Central memory CD8-positive, alpha-beta T cell (primary cell): ENCODE measurements around the gene KRT1.

ENCODE experiments used
- ATAC-seq: fragments of 150-1000 bp; cut with Tn5 transposase; replicated peaks from 2 replicates; pipeline ENCODE4 v1.10.0; 2022; ENCODE audit warnings: mild to moderate bottlenecking, moderate FRiP score, moderate number of reproducible peaks; ENCODE audit not compliant: poor library complexity, severe bottlenecking; ENCODE audit errors: extremely low read depth
- DNase-seq, 2 donors: peaks; one replicate each; pipeline ENCODE4 v3.0.0; 2021; ENCODE audit warnings: low spot score in 2 of 2
- H3K27ac Mint-ChIP-seq: one replicate; pipeline ENCODE4 v1.8.0; 2022; ENCODE audit warnings: low read depth, mild to moderate bottlenecking, moderate library complexity, mixed read lengths
- H3K27me3 Mint-ChIP-seq: one replicate; pipeline ENCODE4 v1.8.0; 2022; ENCODE audit warnings: mixed read lengths
- H3K36me3 Mint-ChIP-seq: one replicate; pipeline ENCODE4 v1.8.0; 2022; ENCODE audit warnings: mild to moderate bottlenecking, moderate library complexity, mixed read lengths; ENCODE audit not compliant: insufficient read depth
- H3K4me1 Mint-ChIP-seq: one replicate; pipeline ENCODE4 v1.8.0; 2022; ENCODE audit warnings: mixed read lengths
- H3K4me3 Mint-ChIP-seq: one replicate; pipeline ENCODE4 v1.8.0; 2022; ENCODE audit warnings: mild to moderate bottlenecking, moderate library complexity, mixed read lengths
- H3K9me3 Mint-ChIP-seq: one replicate; pipeline ENCODE4 v1.8.0; 2022; ENCODE audit warnings: mixed read lengths

KRT1 gene

DNA sequence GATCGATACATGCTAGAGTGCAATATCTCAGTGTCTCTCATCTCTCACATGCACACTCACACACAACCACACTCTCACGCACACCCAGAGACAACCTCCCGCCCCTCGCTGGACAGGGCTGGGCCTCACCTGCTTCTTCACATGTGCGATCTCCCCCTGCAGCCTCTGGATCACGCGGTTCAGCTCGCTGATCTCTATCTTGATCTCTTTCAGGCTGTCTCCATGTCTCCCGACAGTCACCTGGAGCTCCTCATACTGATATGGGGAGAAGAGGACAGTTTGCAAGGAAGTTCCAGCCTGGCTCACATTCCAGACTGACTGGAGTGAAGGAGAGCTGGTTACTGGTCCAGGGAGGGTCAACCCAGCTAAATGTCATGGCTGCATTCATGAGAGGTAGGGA, 32.6 kb downstream of the KRT1 start:
- peaks cover 74% of the 10 kb centered on the region for H3K4me1 Mint-ChIP-seq
- H3K36me3 Mint-ChIP-seq = peaks cover 7% of the 10 kb centered on the region
- ATAC-seq = no peak
- no peaks in the 10 kb centered on the region for H3K9me3 Mint-ChIP-seq
- H3K4me3 Mint-ChIP-seq = peak overlapping the region; percentile 56
- H3K27ac Mint-ChIP-seq = peak overlapping the region; percentile 99
- DNase-seq = no peak
- H3K27me3 Mint-ChIP-seq = no peaks in the 10 kb centered on the region

GRCh38 chr12:52646613-52647012, 33.6 kb downstream of the KRT1 start:
- H3K4me3 Mint-ChIP-seq = peak overlapping the region; percentile 56
- DNase-seq = no peak
- H3K36me3 Mint-ChIP-seq = peaks cover 7% of the 10 kb centered on the region
- no peak for ATAC-seq
- peak overlapping the region; percentile 99 for H3K27ac Mint-ChIP-seq
- peaks cover 84% of the 10 kb centered on the region for H3K4me1 Mint-ChIP-seq
- no peaks in the 10 kb centered on the region for H3K27me3 Mint-ChIP-seq
- H3K9me3 Mint-ChIP-seq = no peaks in the 10 kb centered on the region

DNA sequence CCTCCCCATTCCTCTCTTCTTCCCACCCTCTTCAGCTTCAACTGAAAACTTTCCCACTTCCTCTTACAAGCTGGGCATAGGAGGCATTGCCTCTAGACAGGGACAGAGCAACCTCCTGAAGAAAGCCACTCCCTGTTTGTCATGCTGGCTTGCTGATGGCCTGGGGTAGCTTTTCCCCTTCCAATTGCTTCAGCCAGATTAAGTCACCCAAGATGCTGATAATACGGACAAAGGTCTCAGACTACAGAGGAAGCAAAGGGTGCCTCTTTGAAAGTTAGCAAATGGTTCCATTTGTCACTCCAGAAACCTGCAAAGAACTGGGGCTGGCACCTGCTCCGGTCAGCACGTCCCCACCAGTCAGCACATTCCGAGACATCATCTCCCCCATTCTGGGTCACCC, 34.2 kb downstream of the KRT1 start:
- ATAC-seq (no peak), DNase-seq (no peak)
- peaks cover 90% of the 10 kb centered on the region for H3K4me1 Mint-ChIP-seq
- no peaks in the 10 kb centered on the region for H3K27me3 Mint-ChIP-seq
- H3K36me3 Mint-ChIP-seq = peaks cover 7% of the 10 kb centered on the region
- H3K4me3 Mint-ChIP-seq = peak overlapping the region; percentile 56
- H3K9me3 Mint-ChIP-seq = no peaks in the 10 kb centered on the region
- peak overlapping the region; percentile 99 for H3K27ac Mint-ChIP-seq

DNA sequence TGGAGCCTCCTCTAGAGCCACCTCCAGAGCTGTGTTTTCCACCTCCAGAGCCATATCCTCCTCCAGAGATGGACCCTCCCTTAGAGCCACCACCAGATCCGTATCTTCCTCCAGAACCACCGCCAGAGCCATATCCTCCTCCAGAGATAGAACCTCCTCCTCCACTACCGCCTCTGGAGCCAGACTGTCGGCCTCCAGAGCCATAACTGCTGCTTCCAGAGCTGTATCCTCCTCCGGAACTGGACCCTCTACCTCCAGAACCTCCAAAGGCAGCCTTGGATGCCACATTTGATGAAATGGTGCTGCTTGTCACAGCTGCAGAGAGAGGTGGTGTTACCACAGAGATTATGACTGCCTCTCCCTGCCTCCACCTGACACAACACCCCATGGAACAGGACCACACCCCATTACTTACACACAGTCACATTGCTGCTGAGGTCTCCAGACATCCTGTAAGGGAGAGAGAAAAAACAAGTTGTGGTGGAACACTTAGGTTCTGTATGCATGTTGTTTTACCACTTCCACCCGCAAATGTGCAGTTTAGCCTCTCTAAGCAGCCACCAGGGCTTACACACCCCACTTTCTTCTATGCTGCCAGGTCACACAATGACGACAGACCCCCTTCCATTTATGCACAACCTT, 35.0 kb downstream of the KRT1 start:
- H3K4me3 Mint-ChIP-seq = peak overlapping the region; percentile 56
- peak in 1 of 2 donors; percentile 77 for DNase-seq
- H3K4me1 Mint-ChIP-seq = peaks cover 88% of the 10 kb centered on the region

GRCh38 chr12:52644078-52644415, 36.2 kb downstream of the KRT1 start:
- no peaks in the 10 kb centered on the region for H3K9me3 Mint-ChIP-seq
- peaks cover 76% of the 10 kb centered on the region for H3K4me1 Mint-ChIP-seq
- H3K36me3 Mint-ChIP-seq = peaks cover 7% of the 10 kb centered on the region
- H3K27ac Mint-ChIP-seq = peak overlapping the region; percentile 99
- ATAC-seq (no peak), DNase-seq (no peak)
- H3K27me3 Mint-ChIP-seq = no peaks in the 10 kb centered on the region
- no peak overlapping the region for H3K4me3 Mint-ChIP-seq

More for the DNA sequence above, 35.0 kb downstream of the KRT1 start:
- H3K36me3 Mint-ChIP-seq = peaks cover 7% of the 10 kb centered on the region
- peak overlapping the region; percentile 99 for H3K27ac Mint-ChIP-seq
- no peaks in the 10 kb centered on the region for H3K27me3 Mint-ChIP-seq
- no peaks in the 10 kb centered on the region for H3K9me3 Mint-ChIP-seq
- peak; percentile 99 for ATAC-seq

- H3K4me1 Mint-ChIP-seq = peaks cover 71% of the 10 kb centered on the region
- no peak overlapping the region for H3K4me3 Mint-ChIP-seq
- ATAC-seq (no peak), DNase-seq (no peak)
- H3K27ac Mint-ChIP-seq = peak overlapping the region; percentile 99
- peaks cover 7% of the 10 kb centered on the region for H3K36me3 Mint-ChIP-seq
- no peaks in the 10 kb centered on the region for H3K9me3 Mint-ChIP-seq
- H3K27me3 Mint-ChIP-seq = no peaks in the 10 kb centered on the region
These were observed 36.8 kb downstream of the KRT1 start for GRCh38 chr12:52643233-52644077.

DNA sequence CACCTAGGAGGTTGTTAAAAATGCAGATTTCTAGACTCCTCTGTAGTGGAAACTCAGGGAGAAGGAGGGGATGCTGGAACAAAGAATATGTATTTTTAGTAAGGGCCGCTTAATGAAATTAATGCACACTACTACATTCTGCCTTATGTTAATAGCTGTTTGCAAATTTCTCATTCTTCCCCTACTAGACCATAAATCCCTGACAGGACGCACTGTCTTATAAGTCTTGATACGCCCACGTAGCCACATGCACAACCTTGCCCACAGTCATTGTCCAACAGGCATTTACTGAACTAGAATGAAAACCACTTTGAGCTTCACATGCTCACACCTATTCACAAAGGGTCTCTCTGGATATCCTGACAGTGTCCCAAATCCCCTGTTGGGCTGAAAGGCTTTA, 38.7 kb downstream of the KRT1 start:
- Mint-ChIP-seq H3K4me1 (peaks cover 57% of the 10 kb centered on the region), H3K9me3 (no peaks in the 10 kb centered on the region), H3K4me3 (peak overlapping the region; percentile 28), H3K36me3 (peaks cover 7% of the 10 kb centered on the region), H3K27me3 (no peaks in the 10 kb centered on the region), H3K27ac (peak overlapping the region; percentile 60)
- ATAC-seq = no peak
- DNase-seq = peak; percentile 2 to 10

DNA sequence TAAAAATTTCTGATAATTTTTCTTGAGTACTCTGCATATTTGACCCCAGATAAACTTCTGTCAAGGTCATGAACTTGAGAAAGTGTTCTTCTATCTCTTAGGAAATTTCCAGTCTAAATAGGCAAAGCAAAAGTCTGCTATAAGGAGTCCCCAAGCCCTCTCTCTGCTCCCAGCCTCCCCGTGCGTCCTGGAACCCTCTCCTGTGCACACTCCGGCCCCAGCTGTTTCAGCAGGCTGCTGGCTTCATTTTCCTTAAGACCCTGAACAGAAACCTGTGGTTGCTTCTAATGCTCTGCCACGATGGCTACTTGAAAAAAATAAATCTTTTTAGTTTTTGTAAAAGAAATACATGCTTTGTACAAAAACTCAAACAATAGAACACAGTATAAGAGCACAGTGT, 42.9 kb downstream of the KRT1 start:
- ATAC-seq (no peak), DNase-seq (no peak)
- Mint-ChIP-seq H3K9me3 (no peaks in the 10 kb centered on the region), H3K27me3 (no peaks in the 10 kb centered on the region), H3K36me3 (peaks cover 2% of the 10 kb centered on the region), H3K4me3 (no peak overlapping the region), H3K4me1 (peaks cover 44% of the 10 kb centered on the region), H3K27ac (no peak overlapping the region)

GRCh38 chr12:52636592-52637258, 43.5 kb downstream of the KRT1 start:
- Mint-ChIP-seq H3K27ac (no peak overlapping the region), H3K36me3 (peaks cover 2% of the 10 kb centered on the region), H3K9me3 (no peaks in the 10 kb centered on the region), H3K27me3 (no peaks in the 10 kb centered on the region), H3K4me3 (no peak overlapping the region), H3K4me1 (peaks cover 43% of the 10 kb centered on the region)
- ATAC-seq (no peak), DNase-seq (no peak)

DNA sequence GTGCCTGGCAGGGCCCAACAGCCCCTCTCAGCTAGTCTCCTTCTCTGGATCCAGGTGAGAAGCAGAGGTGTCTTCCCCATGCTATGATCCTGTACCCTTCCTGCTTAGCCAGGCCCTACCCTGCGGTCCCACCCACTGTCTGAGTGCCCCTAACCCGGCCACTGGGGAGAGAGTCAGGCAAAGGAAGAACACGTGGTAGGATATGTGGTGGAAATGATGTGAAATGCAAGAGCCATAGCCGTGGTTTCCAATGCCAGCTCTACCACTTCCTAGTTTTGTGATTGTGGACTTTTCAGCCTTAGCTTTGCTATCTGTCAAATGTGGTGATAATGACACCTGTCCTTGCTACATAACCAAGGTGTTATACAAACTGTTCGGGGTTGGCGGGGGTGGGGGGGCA, 44.0 kb downstream of the KRT1 start:
- Mint-ChIP-seq H3K27me3 (no peaks in the 10 kb centered on the region), H3K9me3 (no peaks in the 10 kb centered on the region), H3K4me3 (no peak overlapping the region), H3K4me1 (peaks cover 38% of the 10 kb centered on the region), H3K36me3 (peaks cover 2% of the 10 kb centered on the region), H3K27ac (no peak overlapping the region)
- ATAC-seq (peak; percentile 67), DNase-seq (peak in 1 of 2 donors; percentile 9)

DNA sequence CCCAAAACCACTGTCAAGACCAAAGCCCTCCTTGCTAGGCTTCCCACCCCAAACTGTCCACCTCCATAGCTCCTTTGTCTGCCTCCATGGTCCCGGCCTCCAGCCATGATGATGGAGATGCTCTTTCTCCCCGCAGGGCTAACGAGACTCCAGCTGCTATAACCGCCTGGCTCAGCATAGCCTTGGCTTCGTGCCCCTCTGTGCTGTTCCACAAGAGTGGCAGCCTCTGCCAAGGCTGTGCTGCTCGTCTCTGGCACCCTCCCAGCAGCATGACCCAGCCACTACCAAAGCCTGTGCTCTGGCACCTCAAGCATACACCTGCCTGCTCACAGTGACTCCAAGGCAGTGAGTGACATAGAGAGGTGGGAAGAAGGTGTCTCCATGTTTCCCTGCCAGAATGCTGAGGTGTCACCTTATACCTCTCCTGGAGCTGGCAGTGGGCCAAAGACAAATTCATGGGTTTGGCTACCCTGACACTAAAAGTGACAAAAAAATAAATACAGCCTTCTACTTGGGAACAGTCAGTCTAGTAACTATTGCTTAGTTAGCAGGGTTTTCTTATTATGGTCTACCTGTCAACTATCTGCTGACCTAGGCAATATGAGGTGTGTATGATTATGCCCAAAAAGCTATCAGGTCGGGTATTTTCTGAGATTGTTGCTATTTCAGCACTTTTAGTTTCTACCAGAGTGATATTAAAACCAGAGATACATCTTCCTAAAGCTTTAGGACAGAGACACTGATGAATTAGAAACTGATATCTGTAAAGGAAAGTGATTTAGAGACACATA, 45.7 kb downstream of the KRT1 start:
- no peaks in the 10 kb centered on the region for H3K9me3 Mint-ChIP-seq
- H3K27me3 Mint-ChIP-seq = no peaks in the 10 kb centered on the region
- H3K4me3 Mint-ChIP-seq = no peak overlapping the region
- DNase-seq (no peak), ATAC-seq (no peak)
- H3K36me3 Mint-ChIP-seq = peaks cover 2% of the 10 kb centered on the region
- H3K4me1 Mint-ChIP-seq = peaks cover 52% of the 10 kb centered on the region
- H3K27ac Mint-ChIP-seq = no peak overlapping the region

GRCh38 chr12:52633383-52633782, 46.8 kb downstream of the KRT1 start:
- Mint-ChIP-seq H3K27me3 (no peaks in the 10 kb centered on the region), H3K4me1 (peaks cover 55% of the 10 kb centered on the region), H3K27ac (no peak overlapping the region), H3K36me3 (peaks cover 2% of the 10 kb centered on the region), H3K4me3 (no peak overlapping the region), H3K9me3 (no peaks in the 10 kb centered on the region)
- peak; percentile 44 for ATAC-seq
- DNase-seq = peak in 1 of 2 donors; percentile 9
